ENCODE data around the gene BMPR1B. TPM values are rescaled to one million over a fixed set of nuclear protein-coding genes. Genes with fewer than 3 reads are reported as not detected.

Gene BMPR1B
- total and polyA plus RNA-seq, 12 donors, result 0.04 to 7.8 (median 2.5) TPM

GRCh38 chr4:95204873-95205272 is 447.1 kb downstream of the BMPR1B start:
- Histone ChIP-seq H3K9me3 (no peaks in the 10 kb centered on the region), H3K27ac (no peak overlapping the region), H3K4me3 (no peak overlapping the region), H3K36me3 (peaks cover 0 to 9% (median 0%) of the 10 kb centered on the region in 9 donors), H3K27me3 (no peaks in the 10 kb centered on the region), H3K4me1 (no peaks in the 10 kb centered on the region)
- 37 to 44% methylated on average over 5 of the region's 5 CpGs for WGBS, 2 donors
- ATAC-seq (no peak), DNase-seq (no peak)
- intact Hi-C loops (cut with DNase I), result no loop called here
- peak in 1 of 9 donors; percentile 11 for TF ChIP-seq CTCF (IDR thresholded peaks at IDR 0.05)
